SIG-M5 treated with dmso at 0.1 percent for 504 hours (cell line): Measurements from ENCODE around the gene CHURC1.

Source experiments
- DNase-seq: peaks from one replicate; lab custom pipeline; 2025; ENCODE audit not compliant: unreplicated experiment; lab: John Stamatoyannopoulos, UW

Gene CHURC1

DNA sequence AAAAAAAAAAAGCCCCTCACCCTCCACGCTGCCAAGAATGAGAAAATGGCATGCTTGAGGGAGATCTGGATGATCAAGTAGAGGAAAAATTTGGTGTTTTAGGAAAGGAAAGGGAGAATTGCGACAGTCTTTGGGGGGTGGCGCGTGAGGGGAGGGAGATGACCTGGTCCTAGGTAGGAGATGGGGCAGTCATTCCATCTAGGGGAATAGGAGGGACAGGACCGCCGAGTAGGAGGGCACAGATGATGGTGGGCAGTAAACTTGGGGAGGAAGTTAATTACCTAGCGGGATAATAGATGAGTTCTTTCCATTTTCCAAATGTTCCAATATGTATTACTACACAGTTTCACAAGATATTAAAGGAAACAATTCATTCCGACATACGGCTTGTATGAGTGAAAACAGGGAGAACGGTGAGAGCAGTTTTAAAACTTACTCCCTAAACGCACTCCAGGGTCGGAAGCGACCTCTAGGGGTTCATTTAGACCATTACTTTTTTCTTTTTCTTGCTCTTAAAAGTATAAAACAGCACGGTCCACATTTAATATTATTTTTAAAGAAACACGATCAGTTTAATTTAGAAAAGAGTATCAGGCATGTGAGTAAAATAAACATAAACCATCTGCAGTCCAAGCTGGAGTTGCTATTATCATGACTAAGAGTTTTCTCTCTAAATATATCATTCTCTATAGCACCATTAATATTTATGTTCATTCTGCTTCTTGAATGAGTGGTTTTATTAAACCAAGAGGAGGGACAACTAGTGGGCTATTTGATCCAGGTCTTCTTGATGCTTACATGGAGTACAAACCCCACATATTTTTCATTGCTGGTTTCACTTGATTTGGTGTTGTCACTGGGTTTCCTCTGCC, 69.4 kb downstream of the CHURC1 start:
- peak; percentile 60 for DNase-seq
